GM12892 (cell line): Measurements from ENCODE around the gene FOXL3.

ENCODE experiments used
- POLR2A ChIP-seq: IDR thresholded peaks from 2 replicates; pipeline ENCODE4 v1.6.1; 2011; ENCODE audit warnings: low read depth, low read length, control low read depth
- POLR2AphosphoS5 ChIP-seq: IDR thresholded peaks from 2 replicates; pipeline ENCODE4 v1.6.1; 2011; ENCODE audit warnings: low read depth, low read length, control low read depth
- TAF1 ChIP-seq: IDR thresholded peaks from 2 replicates; pipeline ENCODE4 v1.6.1; 2011; ENCODE audit warnings: low read depth, mild to moderate bottlenecking, control low read depth, low read length, borderline replicate concordance

- no peak for TF ChIP-seq POLR2AphosphoS5
- TF ChIP-seq POLR2A, result no peak
- TF ChIP-seq TAF1, result no peak
Measured at GRCh38 chr7:299628-300027, 9.7 kb downstream of the FOXL3 start.
